ENCODE measurements around the gene GABRA4. TPM values are rescaled to one million over a fixed set of nuclear protein-coding genes. Genes with fewer than 3 reads are reported as not detected.

The GABRA4 gene
- polyA plus RNA-seq, 1 of the 3 experiments (the other 2 are of a cell fraction): not detected

- TF ChIP-seq, protein P1, sequence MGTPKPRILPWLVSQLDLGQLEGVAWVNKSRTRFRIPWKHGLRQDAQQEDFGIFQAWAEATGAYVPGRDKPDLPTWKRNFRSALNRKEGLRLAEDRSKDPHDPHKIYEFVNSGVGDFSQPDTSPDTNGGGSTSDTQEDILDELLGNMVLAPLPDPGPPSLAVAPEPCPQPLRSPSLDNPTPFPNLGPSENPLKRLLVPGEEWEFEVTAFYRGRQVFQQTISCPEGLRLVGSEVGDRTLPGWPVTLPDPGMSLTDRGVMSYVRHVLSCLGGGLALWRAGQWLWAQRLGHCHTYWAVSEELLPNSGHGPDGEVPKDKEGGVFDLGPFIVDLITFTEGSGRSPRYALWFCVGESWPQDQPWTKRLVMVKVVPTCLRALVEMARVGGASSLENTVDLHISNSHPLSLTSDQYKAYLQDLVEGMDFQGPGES (IDR thresholded peaks at IDR 0.05; ENCODE audit: low read depth, low read length): no peak
- TF ChIP-seq USF2 (IDR thresholded peaks at IDR 0.05; ENCODE audit: borderline replicate concordance, low read depth, low read length) (no peak), FOXM1 (IDR thresholded peaks at IDR 0.05; ENCODE audit: low read depth) (no peak), TCF12 (IDR thresholded peaks at IDR 0.05) (no peak), FOSL2 (IDR thresholded peaks at IDR 0.05; ENCODE audit: borderline replicate concordance, low read depth) (no peak)
- TF ChIP-seq, protein P2, sequence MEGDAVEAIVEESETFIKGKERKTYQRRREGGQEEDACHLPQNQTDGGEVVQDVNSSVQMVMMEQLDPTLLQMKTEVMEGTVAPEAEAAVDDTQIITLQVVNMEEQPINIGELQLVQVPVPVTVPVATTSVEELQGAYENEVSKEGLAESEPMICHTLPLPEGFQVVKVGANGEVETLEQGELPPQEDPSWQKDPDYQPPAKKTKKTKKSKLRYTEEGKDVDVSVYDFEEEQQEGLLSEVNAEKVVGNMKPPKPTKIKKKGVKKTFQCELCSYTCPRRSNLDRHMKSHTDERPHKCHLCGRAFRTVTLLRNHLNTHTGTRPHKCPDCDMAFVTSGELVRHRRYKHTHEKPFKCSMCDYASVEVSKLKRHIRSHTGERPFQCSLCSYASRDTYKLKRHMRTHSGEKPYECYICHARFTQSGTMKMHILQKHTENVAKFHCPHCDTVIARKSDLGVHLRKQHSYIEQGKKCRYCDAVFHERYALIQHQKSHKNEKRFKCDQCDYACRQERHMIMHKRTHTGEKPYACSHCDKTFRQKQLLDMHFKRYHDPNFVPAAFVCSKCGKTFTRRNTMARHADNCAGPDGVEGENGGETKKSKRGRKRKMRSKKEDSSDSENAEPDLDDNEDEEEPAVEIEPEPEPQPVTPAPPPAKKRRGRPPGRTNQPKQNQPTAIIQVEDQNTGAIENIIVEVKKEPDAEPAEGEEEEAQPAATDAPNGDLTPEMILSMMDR (IDR thresholded peaks at IDR 0.05): no peak
Measured at GRCh38 chr4:46934726-46935125, 58.7 kb downstream of the GABRA4 start (continued).

GRCh38 chr4:46933686-46934085, 59.7 kb downstream of the GABRA4 start:
- H3K36me3 ChIP-seq (replicated peaks in 1 of 2; ENCODE audit: control insufficient read depth in 1 of 2, insufficient read depth in 2 of 2, low read length in 1 of 2): no peaks in the 10 kb centered on the region
- no peaks in the 10 kb centered on the region for H3K9me3 ChIP-seq
- no peak overlapping the region for H2AFZ ChIP-seq (ENCODE audit: low read depth)
- H3K9me2 ChIP-seq: no peaks in the 10 kb centered on the region
- no peak for DNase-seq
- POLR2A ChIA-PET: no interaction called here
- H3K79me2 ChIP-seq (ENCODE audit: insufficient read depth): no peaks in the 10 kb centered on the region
- CTCF ChIA-PET: interaction anchor here (1.3 to 1.5 kb wide), 2 partner anchors 12 to 100 kb away, joined by 3 to 5 read pairs; no protein-coding TSS in a partner anchor
- 0% methylated on average over 3 of the region's 3 CpGs for WGBS (ENCODE audit: low lambda C conversion rate)
- H4K20me1 ChIP-seq (ENCODE audit: insufficient read depth): no peaks in the 10 kb centered on the region
- no peaks in the 10 kb centered on the region for H3F3A ChIP-seq (replicated peaks; ENCODE audit: insufficient read depth)
- TF ChIP-seq FOXM1 (IDR thresholded peaks at IDR 0.05; ENCODE audit: low read depth): no peak
- no peak for TF ChIP-seq TCF12 (IDR thresholded peaks at IDR 0.05)
- no peak for TF ChIP-seq MEF2A (IDR thresholded peaks at IDR 0.05; ENCODE audit: borderline replicate concordance, low read depth)
- no peak for TF ChIP-seq GABPA (IDR thresholded peaks at IDR 0.05; ENCODE audit: low read depth)
- no peak for TF ChIP-seq GATA2 (CRISPR knock-in tag; IDR thresholded peaks at IDR 0.05)
- TF ChIP-seq, protein P1 (IDR thresholded peaks at IDR 0.05; ENCODE audit: low read depth, low read length): no peak
- TF ChIP-seq RFX5 (IDR thresholded peaks at IDR 0.05; ENCODE audit: low read length): no peak
- no peak for TF ChIP-seq FOXJ3 (CRISPR knock-in tag; IDR thresholded peaks at IDR 0.05)
- no peak overlapping the region for H3K4me3 ChIP-seq (ENCODE audit: low read depth in 2 of 2, low read length in 1 of 2)
- no peak overlapping the region for H3K27ac ChIP-seq (ENCODE audit: low read depth in 2 of 2, low read length in 1 of 2)
- H3K4me2 ChIP-seq: no peak overlapping the region
- no peaks in the 10 kb centered on the region; the same call in 1 of the 2 replicates for H3K27me3 ChIP-seq (ENCODE audit: insufficient read depth)
- H3K4me1 ChIP-seq (ENCODE audit: control insufficient read depth in 1 of 2, insufficient read depth in 2 of 2, low read depth in 1 of 2, low read length in 1 of 2): no peaks in the 10 kb centered on the region; a peak in 1 of 4 replicates
- H3K9ac ChIP-seq: no peak overlapping the region

Data from SK-N-SH (cell line).